GM13976 (cell line): ENCODE results near the gene TRABD.

Source experiments
- DNase-seq: peaks from one replicate; pipeline ENCODE4 v3.0.0; 2012; ENCODE audit warnings: low spot score
- CTCF ChIP-seq: IDR thresholded peaks from 2 replicates; pipeline ENCODE4 v1.5.1; 2012; ENCODE audit warnings: borderline replicate concordance, mild to moderate bottlenecking; ENCODE audit not compliant: insufficient read depth; ENCODE audit errors: extremely low read depth, missing control alignments, control extremely low read depth
- in situ Hi-C: fragments of 300-500 bp; cut with MboI; formaldehyde crosslinking; loops from one replicate; pipeline ENCODE4 v1.12.0; 2022; ENCODE audit warnings: low sequenced_read_pairs, mixed read lengths, inconsistent platforms; ENCODE audit not compliant: unreplicated experiment

Gene TRABD

GRCh38 chr22:50175921-50176849 is 9.5 kb upstream of the TRABD start:
- in situ Hi-C loops = no loop called here
- no peak for TF ChIP-seq CTCF
- no peak for DNase-seq

- DNase-seq = no peak
- no peak for TF ChIP-seq CTCF
- in situ Hi-C loops = no loop called here
Measured at GRCh38 chr22:50176850-50177536, 8.7 kb upstream of the TRABD start.

- DNase-seq = no peak
- no peak for TF ChIP-seq CTCF
- in situ Hi-C loops = no loop called here
Measured at GRCh38 chr22:50177537-50178470, 7.9 kb upstream of the TRABD start.

- in situ Hi-C loops = no loop called here
- DNase-seq = no peak
- TF ChIP-seq CTCF = no peak
Measured at GRCh38 chr22:50178471-50178864, 7.2 kb upstream of the TRABD start.

GRCh38 chr22:50178871-50179869 is 6.5 kb upstream of the TRABD start:
- no peak for DNase-seq
- TF ChIP-seq CTCF = no peak
- in situ Hi-C loops = no loop called here
